MM.1S (cell line): ENCODE measurements around the gene TESK2.

ENCODE experiments used
- DNase-seq: peaks from one replicate; pipeline ENCODE4 v3.0.0-alpha.2; 2015
- H2AFZ ChIP-seq: fragments of 300-600 bp; sonication (generic); 2 replicates; pipeline ENCODE4 v1.6.0; 2016; ENCODE audit warnings: antibody characterized with exemption, low read length
- H3F3A ChIP-seq: fragments of 300-600 bp; sonication (generic); 2 replicates; pipeline ENCODE4 v1.6.1; 2016; ENCODE audit warnings: mild to moderate bottlenecking, antibody characterized with exemption, low read length, moderate library complexity, mixed read lengths; ENCODE audit not compliant: insufficient read depth
- H3K27ac ChIP-seq: fragments of 300-600 bp; sonication (generic); 2 replicates; pipeline ENCODE4 v1.5.1; 2016; ENCODE audit warnings: mild to moderate bottlenecking, low read length
- H3K27me3 ChIP-seq: fragments of 300-600 bp; sonication (generic); replicated peaks from 2 replicates; pipeline ENCODE4 v1.6.0; 2016; ENCODE audit warnings: low read length; ENCODE audit not compliant: insufficient read depth
- H3K36me3 ChIP-seq: fragments of 300-600 bp; sonication (generic); replicated peaks from 2 replicates; pipeline ENCODE4 v1.6.1; 2016; ENCODE audit warnings: mild to moderate bottlenecking, low read length, mixed read lengths; ENCODE audit not compliant: insufficient read depth
- H3K4me1 ChIP-seq: fragments of 300-600 bp; sonication (generic); 2 replicates; pipeline ENCODE4 v1.6.1; 2016; ENCODE audit warnings: low read length, mixed read lengths
- H3K4me2 ChIP-seq: fragments of 300-600 bp; sonication (generic); 2 replicates; pipeline ENCODE4 v1.6.0; 2016; ENCODE audit warnings: low read depth, low read length
- H3K4me3 ChIP-seq: fragments of 300-600 bp; sonication (generic); 2 replicates; pipeline ENCODE4 v1.5.1; 2016; ENCODE audit warnings: low read length, mixed read lengths
- H3K79me2 ChIP-seq: fragments of 300-600 bp; sonication (generic); 2 replicates; pipeline ENCODE4 v1.6.1; 2016; ENCODE audit warnings: mixed run types, low read length, mixed read lengths
- H3K9ac ChIP-seq: fragments of 300-600 bp; sonication (generic); 2 replicates; pipeline ENCODE4 v1.6.1; 2016; ENCODE audit warnings: low read length, mixed read lengths
- H3K9me2 ChIP-seq: fragments of 300-600 bp; sonication (generic); replicated peaks from 2 replicates; pipeline ENCODE4 v1.6.1; 2016; ENCODE audit warnings: mild to moderate bottlenecking, low read length, mixed read lengths; ENCODE audit not compliant: insufficient read depth
- H3K9me3 ChIP-seq: fragments of 300-600 bp; sonication (generic); replicated peaks from 2 replicates; pipeline ENCODE4 v1.6.1; 2016; ENCODE audit warnings: mild to moderate bottlenecking, low read length, mixed read lengths; ENCODE audit not compliant: insufficient read depth
- H4K20me1 ChIP-seq: fragments of 300-600 bp; sonication (generic); 2 replicates; pipeline ENCODE4 v1.6.1; 2016; ENCODE audit warnings: mild to moderate bottlenecking, low read length, moderate library complexity, mixed read lengths; ENCODE audit not compliant: insufficient read depth
- CTCF ChIP-seq: fragments of 300-600 bp; sonication (generic); IDR thresholded peaks from 2 replicates; pipeline ENCODE4 v1.5.1; 2016; ENCODE audit warnings: antibody characterized with exemption, low read length, mixed read lengths
- EZH2 ChIP-seq: fragments of 300-600 bp; sonication (generic); optimal IDR thresholded peaks from 2 replicates; pipeline ENCODE3; 2017; ENCODE audit warnings: low read depth, mild to moderate bottlenecking, antibody characterized with exemption, low read length, mixed read lengths
- EZH2phosphoT487 ChIP-seq: fragments of 300-600 bp; sonication (generic); IDR thresholded peaks from 2 replicates; pipeline ENCODE4 v1.6.1; 2018; ENCODE audit warnings: antibody characterized with exemption, low read length

Gene TESK2

GRCh38 chr1:45378184-45378583 is 112.8 kb downstream of the TESK2 start:
- Histone ChIP-seq H3F3A (0 out of 2 replicates have a peak, but pooled peaks cover 3% of the 10 kb centered on the region), H3K4me3 (no peak overlapping the region), H3K9me3 (no peaks in the 10 kb centered on the region), H3K79me2 (no peaks in the 10 kb centered on the region), H4K20me1 (no peaks in the 10 kb centered on the region), H3K27ac (no peak overlapping the region), H3K36me3 (no peaks in the 10 kb centered on the region), H3K27me3 (no peaks in the 10 kb centered on the region), H2AFZ (no peak overlapping the region), H3K4me1 (peaks cover 31% of the 10 kb centered on the region), H3K4me2 (no peak overlapping the region), H3K9me2 (no peaks in the 10 kb centered on the region), H3K9ac (no peak overlapping the region)
- TF ChIP-seq EZH2phosphoT487 (no peak), EZH2 (no peak), CTCF (no peak)
- DNase-seq, result no peak

GRCh38 chr1:45375104-45376090 is 115.6 kb downstream of the TESK2 start:
- no peak overlapping the region for H2AFZ ChIP-seq
- peak overlapping the region; percentile 9; the same call in 1 of the 2 replicates for H3K27ac ChIP-seq
- DNase-seq, result peak; percentile 36
- H3K9me2 ChIP-seq, result no peaks in the 10 kb centered on the region
- H3K79me2 ChIP-seq, result no peaks in the 10 kb centered on the region
- H3K4me3 ChIP-seq, result 0 out of 2 replicates have a peak overlapping the region, but pooled peaks have one; percentile 16
- TF ChIP-seq EZH2phosphoT487 (no peak), CTCF (peak; percentile 29; the same call in 1 of the 2 replicates)
- H3K27me3 ChIP-seq, result no peaks in the 10 kb centered on the region
- no peak overlapping the region for H3K9ac ChIP-seq
- no peaks in the 10 kb centered on the region for H3K36me3 ChIP-seq
- H3K4me1 ChIP-seq, result peaks cover 49% of the 10 kb centered on the region
- peaks cover 13% of the 10 kb centered on the region for H3F3A ChIP-seq
- H4K20me1 ChIP-seq, result no peaks in the 10 kb centered on the region
- H3K4me2 ChIP-seq, result peak overlapping the region; percentile 24; the same call in 1 of the 2 replicates
- no peaks in the 10 kb centered on the region for H3K9me3 ChIP-seq

GRCh38 chr1:45373573-45373972 is 117.4 kb downstream of the TESK2 start:
- H3K4me2 ChIP-seq, result peak overlapping the region; percentile 51
- H3K4me3 ChIP-seq, result no peak overlapping the region
- H3K27me3 ChIP-seq, result no peaks in the 10 kb centered on the region
- H3K9me2 ChIP-seq, result no peaks in the 10 kb centered on the region
- no peaks in the 10 kb centered on the region for H3K9me3 ChIP-seq
- H3K9ac ChIP-seq, result no peak overlapping the region
- no peak overlapping the region for H3K27ac ChIP-seq
- no peaks in the 10 kb centered on the region for H3K36me3 ChIP-seq
- 0 out of 2 replicates have a peak overlapping the region, but pooled peaks have one; percentile 4 for H2AFZ ChIP-seq
- no peaks in the 10 kb centered on the region for H4K20me1 ChIP-seq
- TF ChIP-seq EZH2 (no peak), CTCF (no peak), EZH2phosphoT487 (no peak)
- no peaks in the 10 kb centered on the region for H3K79me2 ChIP-seq
- H3F3A ChIP-seq, result peaks cover 17% of the 10 kb centered on the region
- no peak for DNase-seq
- peaks cover 56% of the 10 kb centered on the region for H3K4me1 ChIP-seq
